AG04450 (cell line): ENCODE measurements around the gene PRLR. TPM values are rescaled to one million over a fixed set of nuclear protein-coding genes. Genes with fewer than 3 reads are reported as not detected.

Experiments
- CTCF ChIA-PET: fragments of 300-600, 350-600 bp; formaldehyde crosslinking; extraction: SDS; loops from one replicate; lab custom pipeline; 2022; ENCODE audit warnings: antibody characterized with exemption, inconsistent platforms; lab: Charles Lee
- POLR2A ChIA-PET: fragments of 350-600 bp; formaldehyde crosslinking; extraction: SDS; loops from one replicate; lab custom pipeline; 2021; ENCODE audit warnings: antibody characterized with exemption, inconsistent platforms; lab: Yijun Ruan, JAX
- DNase-seq: peaks from one replicate; pipeline ENCODE4 v3.0.0-alpha.2; 2011; ENCODE audit warnings: low read depth, low spot score
- H3K27ac ChIP-seq: one replicate; pipeline ENCODE4 v1.5.1; 2012; ENCODE audit warnings: low read depth, low read length, control low read depth
- H3K27me3 ChIP-seq: one replicate; pipeline ENCODE4 v1.6.0; 2012; ENCODE audit warnings: low read length; ENCODE audit not compliant: control insufficient read depth, insufficient read depth
- H3K4me3 ChIP-seq: 2 replicates; pipeline ENCODE4 v1.5.1; 2011; ENCODE audit warnings: mild to moderate bottlenecking, low read depth, low read length, control low read depth
- H3K9me3 ChIP-seq: 2 replicates; pipeline ENCODE4 v1.5.1; 2012; ENCODE audit warnings: low read length; ENCODE audit not compliant: control insufficient read depth, insufficient read depth
- polyA minus RNA-seq: library from RNA; depleted of rRNA, polyadenylated mRNA; stranded (reverse); fragments of >200 nt; gene quantifications from 2 replicates; pipeline ENCODE4 v1.2.3, GENCODE V29; 2011; rRNA and poly(A)+ RNA removed
- polyA plus RNA-seq: library from polyadenylated mRNA; depleted of rRNA; stranded (reverse); fragments of >200 nt; gene quantifications from 2 replicates; pipeline ENCODE4 v1.2.3, GENCODE V29; 2011; rRNA removed
- TF ChIP-seq, protein P1 (sequence below): IDR thresholded peaks from 2 replicates; pipeline ENCODE4 v1.5.1; 2011; ENCODE audit warnings: low read depth, low read length, control low read depth, inconsistent platforms

The PRLR gene
- polyA plus RNA-seq (0.01 TPM in 1 of 2 replicates, not detected in the other), polyA minus RNA-seq (0.13 TPM in 1 of 2 replicates, not detected in the other)

DNA sequence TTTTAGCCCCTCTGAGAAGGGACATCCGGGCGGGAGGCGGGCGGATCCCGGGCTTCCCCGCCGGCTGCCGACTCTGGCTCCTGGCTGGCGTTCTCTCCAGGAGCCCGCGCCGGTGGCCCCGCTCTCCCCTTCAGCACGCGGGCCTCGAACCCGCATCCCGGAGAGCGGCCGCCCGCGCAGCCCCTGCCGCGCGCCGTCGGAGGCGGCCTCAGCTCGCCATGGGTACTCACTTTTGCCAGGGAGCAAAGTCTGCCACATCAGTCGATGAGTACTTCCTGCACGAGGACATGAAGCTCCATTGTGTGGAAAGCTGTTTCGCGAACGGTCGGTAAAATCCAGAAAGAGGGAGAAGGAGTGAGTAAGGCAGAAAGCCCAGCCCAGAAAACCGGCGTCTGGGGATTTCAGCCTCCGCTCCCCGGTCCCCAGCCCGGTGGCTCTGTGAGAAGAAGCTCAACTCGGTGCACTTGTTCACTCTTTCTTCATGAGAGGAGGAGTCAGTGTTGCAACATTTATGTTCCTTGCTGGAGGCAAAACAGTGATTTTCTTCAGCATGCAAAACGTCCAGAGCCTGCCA, at the start of gene PRLR:
Gene PRLR, minus strand, starts transcription at position 450 of the 574 bp plus-strand sequence. CDS start 140,867 bp downstream, outside the sequence.
- TF ChIP-seq, protein P1, sequence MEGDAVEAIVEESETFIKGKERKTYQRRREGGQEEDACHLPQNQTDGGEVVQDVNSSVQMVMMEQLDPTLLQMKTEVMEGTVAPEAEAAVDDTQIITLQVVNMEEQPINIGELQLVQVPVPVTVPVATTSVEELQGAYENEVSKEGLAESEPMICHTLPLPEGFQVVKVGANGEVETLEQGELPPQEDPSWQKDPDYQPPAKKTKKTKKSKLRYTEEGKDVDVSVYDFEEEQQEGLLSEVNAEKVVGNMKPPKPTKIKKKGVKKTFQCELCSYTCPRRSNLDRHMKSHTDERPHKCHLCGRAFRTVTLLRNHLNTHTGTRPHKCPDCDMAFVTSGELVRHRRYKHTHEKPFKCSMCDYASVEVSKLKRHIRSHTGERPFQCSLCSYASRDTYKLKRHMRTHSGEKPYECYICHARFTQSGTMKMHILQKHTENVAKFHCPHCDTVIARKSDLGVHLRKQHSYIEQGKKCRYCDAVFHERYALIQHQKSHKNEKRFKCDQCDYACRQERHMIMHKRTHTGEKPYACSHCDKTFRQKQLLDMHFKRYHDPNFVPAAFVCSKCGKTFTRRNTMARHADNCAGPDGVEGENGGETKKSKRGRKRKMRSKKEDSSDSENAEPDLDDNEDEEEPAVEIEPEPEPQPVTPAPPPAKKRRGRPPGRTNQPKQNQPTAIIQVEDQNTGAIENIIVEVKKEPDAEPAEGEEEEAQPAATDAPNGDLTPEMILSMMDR, result no peak
- CTCF ChIA-PET, result interaction anchor here (0.9 to 1.1 kb wide), 2 partner anchors 695 to 697 kb away, joined by 3 to 4 read pairs; no protein-coding TSS in a partner anchor
- H3K27ac ChIP-seq, result no peak within 1 kb of the TSS
- POLR2A ChIA-PET, result no interaction called here
- H3K9me3 ChIP-seq, result no peaks in the 10 kb centered on the region
- H3K27me3 ChIP-seq, result peaks cover 18% of the 10 kb centered on the region
- no peak for DNase-seq
- no peak within 1 kb of the TSS for H3K4me3 ChIP-seq

DNA sequence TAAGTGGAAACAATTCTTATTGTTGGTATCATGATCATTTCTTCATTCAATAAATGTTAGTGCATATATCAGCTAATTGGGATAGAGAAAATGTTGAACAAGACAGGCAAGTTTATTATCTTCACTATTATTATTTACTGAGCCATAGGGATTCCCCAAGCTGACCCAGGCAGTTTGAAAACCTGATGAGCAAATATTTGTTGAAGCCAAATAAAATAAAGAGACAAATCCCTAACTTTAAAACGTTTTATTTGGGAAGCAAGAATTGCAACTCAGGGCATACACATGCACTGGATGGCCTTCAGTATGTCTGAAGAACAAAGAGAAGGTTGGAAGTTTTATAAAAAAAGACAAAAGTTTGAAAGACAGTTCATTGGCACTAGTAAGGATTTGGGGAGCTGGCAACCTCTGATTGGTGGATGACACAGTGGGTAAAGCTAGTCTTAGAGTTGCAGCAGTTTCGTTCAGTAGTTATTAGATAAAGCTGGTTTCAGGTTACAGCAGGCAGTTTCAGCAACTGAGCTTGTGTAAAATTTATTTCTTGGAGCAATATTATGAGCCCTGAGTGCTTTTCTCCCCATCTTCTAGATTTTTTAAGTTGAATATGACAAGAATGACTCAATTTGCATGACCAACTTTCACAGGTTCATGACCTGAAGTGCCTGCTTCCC, 44.7 kb upstream of the PRLR start:
- CTCF ChIA-PET, result no interaction called here
- DNase-seq, result no peak
- H3K27ac ChIP-seq, result no peak overlapping the region
- H3K27me3 ChIP-seq, result no peaks in the 10 kb centered on the region
- TF ChIP-seq, protein P1, result no peak
- no peak overlapping the region for H3K4me3 ChIP-seq
- POLR2A ChIA-PET, result no interaction called here
- H3K9me3 ChIP-seq, result no peaks in the 10 kb centered on the region

DNA sequence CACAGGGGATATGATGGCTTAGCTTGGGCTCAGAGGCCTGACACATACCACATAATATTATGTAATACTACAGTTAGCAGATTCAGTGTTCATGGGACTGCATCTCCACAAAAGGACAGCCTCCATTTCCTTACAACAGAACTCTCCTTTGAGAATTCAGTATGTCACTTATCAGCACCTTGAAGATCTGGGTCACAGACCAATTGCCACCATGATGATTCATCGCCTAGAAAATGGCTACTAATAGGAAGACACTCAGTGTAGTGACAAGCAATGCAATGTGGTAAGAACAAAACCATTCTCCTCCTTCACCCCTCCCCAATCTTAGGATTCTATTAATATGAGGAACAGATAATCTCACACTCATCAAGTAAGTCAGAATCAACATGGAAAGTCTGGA, 38.7 kb upstream of the PRLR start:
- TF ChIP-seq, protein P1, result no peak
- DNase-seq, result no peak
- H3K9me3 ChIP-seq, result no peaks in the 10 kb centered on the region
- H3K27me3 ChIP-seq, result no peaks in the 10 kb centered on the region
- POLR2A ChIA-PET, result no interaction called here
- CTCF ChIA-PET, result no interaction called here
- H3K4me3 ChIP-seq, result no peak overlapping the region
- no peak overlapping the region for H3K27ac ChIP-seq

DNA sequence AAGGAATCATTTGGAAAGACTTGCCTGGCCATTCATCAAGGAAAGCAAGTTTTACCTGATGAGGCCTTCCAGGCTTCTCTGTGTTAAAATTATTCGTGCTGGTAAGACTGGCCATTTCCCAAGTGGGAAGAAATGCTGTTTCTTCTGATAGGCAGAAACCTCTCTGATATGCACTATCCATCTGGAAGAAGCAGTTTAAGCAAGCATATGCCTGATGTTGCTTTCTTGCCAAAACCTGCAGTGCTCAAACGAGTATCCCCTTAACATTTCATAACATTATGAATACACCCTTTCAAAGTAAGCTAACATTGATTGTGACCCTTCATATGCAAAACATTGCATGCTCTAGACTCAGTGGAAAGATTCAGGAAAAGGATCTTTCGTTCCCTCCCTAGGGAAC, 36.0 kb upstream of the PRLR start:
- no peak overlapping the region for H3K27ac ChIP-seq
- CTCF ChIA-PET, result no interaction called here
- no peak for DNase-seq
- H3K4me3 ChIP-seq, result no peak overlapping the region
- POLR2A ChIA-PET, result no interaction called here
- TF ChIP-seq, protein P1, result no peak
- H3K27me3 ChIP-seq, result no peaks in the 10 kb centered on the region
- no peaks in the 10 kb centered on the region for H3K9me3 ChIP-seq

DNA sequence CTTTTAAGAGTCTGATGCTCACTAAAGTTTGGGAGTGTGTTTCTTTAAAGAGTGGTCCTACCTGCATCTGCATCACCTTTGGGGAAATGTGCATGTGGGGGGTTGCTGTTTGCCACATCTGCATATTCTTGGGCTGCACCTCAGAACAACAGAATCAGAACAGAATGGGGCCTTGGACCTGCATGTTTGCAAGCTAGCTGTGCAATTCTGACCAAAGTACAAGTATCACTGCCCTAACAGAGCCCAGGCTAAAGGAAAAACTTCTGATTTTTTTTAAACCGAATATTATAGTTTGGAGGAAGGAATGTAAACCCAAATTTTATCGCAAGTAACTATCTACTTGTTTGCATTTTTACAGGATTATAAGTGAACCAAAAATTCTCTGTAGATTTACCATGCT, 34.2 kb upstream of the PRLR start:
- POLR2A ChIA-PET, result no interaction called here
- H3K27me3 ChIP-seq, result no peaks in the 10 kb centered on the region
- no peak for DNase-seq
- CTCF ChIA-PET, result no interaction called here
- TF ChIP-seq, protein P1, result no peak
- no peak overlapping the region for H3K4me3 ChIP-seq
- no peak overlapping the region for H3K27ac ChIP-seq
- H3K9me3 ChIP-seq, result no peaks in the 10 kb centered on the region
